Fibroblast of skin of right quadriceps (primary cell): ENCODE data around the gene NEUROD6.
A peak's percentile ranks its signal among the peaks of the same experiment; 100 is the strongest.

Source experiments
- DNase-seq: peaks from one replicate; pipeline ENCODE4 v3.0.0-alpha.2; 2013

Gene NEUROD6

DNA sequence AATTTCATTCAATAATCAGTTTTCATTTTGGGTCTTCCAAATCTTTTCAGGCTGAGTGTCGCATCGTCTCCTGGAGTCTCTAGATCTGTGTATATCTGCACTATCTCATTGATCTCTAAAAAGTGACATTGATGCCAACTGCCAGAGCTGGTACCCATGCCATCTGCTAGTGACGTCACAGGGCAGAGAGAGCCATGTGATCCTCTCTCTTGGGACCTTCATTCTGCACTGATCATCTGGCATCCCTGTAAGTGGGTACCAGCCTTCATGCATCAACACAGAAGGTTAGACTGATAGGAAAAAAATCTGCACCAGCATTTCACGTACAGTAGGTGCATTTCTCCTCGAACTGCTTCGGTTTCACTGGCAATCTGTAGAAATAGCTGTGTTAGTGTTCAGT is at the start of gene NEUROD6:
Gene NEUROD6 (minus strand): TSS at position 124 of the 400 bp plus-strand sequence. CDS start 1,458 bp downstream, outside the sequence.
- DNase-seq = no peak

GRCh38 chr7:31384466-31384865 is 43.9 kb upstream of the NEUROD6 start:
- no peak for DNase-seq

DNA sequence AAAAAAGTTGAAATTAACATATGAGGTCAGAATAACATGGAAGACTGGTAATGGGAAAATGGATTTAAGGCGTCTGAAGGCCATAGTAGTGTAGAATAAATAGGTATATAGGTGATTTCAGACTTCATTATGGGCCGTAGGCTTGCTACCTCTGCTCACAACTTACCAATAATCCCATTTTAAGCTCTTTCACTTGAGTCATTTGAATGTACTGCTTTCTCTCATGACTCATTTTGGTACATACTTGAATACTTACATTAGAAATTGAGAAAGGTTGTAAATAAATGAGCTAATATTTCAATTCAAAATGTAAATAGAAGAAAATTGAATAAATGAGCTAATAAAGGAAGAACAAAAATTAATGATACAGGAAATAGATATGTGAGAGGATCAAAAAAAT is 42.2 kb upstream of the NEUROD6 start:
- DNase-seq = no peak

- peak; percentile 48 for DNase-seq
These were observed 33.1 kb upstream of the NEUROD6 start for GRCh38 chr7:31373337-31374289.

- no peak for DNase-seq
These were observed 31.9 kb upstream of the NEUROD6 start for GRCh38 chr7:31372231-31372959.

DNA sequence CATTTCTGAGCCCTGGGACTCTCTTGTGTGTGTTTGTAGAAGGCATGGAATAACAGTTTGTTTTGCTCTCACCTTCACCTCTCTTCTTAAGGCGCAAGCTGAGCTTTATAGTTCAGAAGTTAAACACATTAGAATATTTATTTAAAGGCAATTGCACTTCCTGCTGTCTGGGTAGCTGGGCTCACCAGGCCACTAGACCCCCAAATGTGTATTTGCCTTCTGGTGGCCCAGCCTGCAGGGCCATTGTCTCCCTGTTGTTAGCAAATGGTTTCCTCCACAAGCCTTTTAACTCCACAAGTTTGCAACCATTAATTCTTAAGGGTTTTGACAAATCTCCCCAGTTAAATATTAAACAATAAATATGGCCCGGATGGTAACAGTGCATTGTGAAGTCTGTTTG is 31.1 kb upstream of the NEUROD6 start:
- no peak for DNase-seq

DNA sequence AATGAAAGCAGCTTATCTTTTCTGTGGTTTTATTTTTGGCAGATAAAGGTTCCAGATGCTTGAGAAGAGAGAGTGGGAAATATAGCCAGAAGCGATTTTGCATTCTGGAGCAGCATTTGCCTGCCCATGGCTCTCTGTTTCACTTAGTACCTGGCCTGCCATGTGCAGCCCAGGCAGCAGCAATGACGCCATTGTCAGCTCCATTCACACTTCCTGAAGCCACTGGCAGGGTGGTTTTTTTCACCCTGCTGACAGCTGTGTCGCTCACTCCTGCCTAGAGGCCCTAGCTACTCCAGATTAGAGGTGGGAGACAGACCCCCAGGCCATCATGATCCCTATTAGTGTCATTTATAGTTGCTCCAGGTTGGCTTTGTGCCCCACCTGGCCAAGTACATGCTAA is 30.1 kb upstream of the NEUROD6 start:
- no peak for DNase-seq

GRCh38 chr7:31368620-31369019 is 28.1 kb upstream of the NEUROD6 start:
- no peak for DNase-seq

DNA sequence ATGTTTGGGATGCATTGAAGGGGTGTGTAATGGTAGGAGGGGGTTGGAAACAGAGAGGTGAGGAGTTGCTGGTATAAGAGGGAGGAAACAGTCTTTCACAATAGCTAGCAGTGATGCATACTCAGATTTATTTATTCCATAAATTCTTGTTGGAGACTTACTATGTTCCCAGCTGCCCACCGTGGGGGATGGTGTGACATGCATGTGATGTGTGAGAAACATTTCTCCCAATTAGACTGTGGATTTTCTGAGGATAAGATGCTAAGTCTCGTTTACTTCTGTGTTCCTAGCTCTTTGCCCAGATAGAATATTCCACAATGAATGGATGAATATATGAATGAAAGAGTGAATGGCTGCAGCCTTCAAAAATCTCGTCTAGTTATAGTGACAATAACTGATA is 23.0 kb upstream of the NEUROD6 start:
- DNase-seq = no peak

DNA sequence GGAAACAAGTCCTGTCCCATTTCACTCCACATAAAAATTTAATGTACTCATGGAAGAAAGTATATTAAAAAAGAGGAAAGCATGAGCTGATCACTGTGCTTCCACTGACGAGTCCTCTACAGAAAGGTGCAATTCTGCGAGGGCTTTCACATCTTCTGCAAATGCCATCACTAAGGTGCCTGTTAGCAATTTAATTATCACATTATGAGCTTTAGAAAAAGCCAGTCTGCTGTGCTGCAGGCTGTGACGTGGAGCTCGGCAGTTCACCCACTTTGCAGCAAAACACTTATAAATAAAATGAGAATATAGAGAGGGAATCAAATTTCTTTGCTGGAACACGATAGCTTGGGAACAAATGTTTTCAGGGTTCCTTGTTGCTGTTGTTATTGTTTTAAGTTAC is 22.5 kb upstream of the NEUROD6 start:
- no peak for DNase-seq

- DNase-seq = no peak
These were observed 21.9 kb upstream of the NEUROD6 start for GRCh38 chr7:31362401-31362800.

GRCh38 chr7:31358467-31358866 is 17.9 kb upstream of the NEUROD6 start:
- DNase-seq = no peak

DNA sequence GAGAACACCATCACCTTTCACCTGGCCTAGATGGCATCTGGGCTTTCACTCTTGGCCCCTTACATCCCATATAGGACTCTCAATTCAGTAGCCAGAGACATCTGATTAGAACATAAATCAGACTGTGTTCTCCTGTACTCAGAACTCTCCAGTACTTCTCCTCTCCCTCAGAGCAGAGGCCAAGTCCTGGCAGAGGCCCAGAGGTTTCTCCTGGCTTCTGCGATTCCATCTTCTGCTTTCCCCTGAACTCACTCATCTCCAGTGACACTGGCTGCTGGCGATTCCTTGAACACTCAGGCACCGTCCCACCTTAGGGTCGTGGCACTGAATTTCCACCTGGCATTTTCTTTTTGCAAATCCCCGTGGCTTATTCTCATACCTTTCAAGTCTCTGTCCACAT is 4.9 kb upstream of the NEUROD6 start:
- no peak for DNase-seq

GRCh38 chr7:31343516-31344305 is 3.2 kb upstream of the NEUROD6 start:
- no peak for DNase-seq

DNA sequence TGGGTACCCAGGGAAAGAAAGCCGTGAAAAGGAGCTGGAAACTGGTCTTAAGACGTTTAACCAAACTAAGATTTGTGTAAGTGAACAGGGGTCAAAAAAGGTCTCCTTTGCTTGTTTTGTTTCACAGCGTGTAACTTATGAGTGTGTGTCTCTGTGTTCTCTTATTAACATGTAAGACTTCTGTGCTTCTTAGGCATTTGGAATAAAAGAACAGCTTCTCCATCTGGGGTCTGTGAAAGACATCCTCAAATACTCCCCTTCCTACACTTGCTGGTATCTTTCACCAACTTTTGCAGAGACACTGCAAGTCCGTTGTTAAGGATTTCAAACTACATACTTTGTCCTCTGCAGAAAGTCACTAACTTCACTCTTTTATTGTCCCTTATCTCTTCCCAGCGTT is 615 bp upstream of the NEUROD6 start:
- no peak for DNase-seq

DNA sequence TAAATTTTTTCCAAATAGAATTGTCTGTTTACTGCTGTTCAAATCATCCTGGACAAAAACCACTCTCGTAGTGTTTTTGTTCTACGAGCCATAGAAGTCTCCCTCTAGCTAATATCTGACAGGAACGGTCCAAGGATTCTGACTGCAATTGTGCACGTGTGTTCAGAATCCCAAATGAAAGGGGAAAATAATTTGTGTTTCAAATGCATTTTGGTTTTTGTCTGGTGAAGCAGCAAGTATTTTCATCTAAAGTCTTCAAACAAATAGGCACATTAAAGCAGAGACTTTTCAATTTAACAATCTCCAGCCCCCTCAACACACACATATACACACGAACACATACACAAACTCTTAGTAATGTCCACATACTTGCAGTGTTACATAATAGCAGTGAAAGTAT is 475 bp downstream of the NEUROD6 start:
- DNase-seq = no peak

- no peak for DNase-seq
These were observed 1.8 kb downstream of the NEUROD6 start for GRCh38 chr7:31338706-31339105.

DNA sequence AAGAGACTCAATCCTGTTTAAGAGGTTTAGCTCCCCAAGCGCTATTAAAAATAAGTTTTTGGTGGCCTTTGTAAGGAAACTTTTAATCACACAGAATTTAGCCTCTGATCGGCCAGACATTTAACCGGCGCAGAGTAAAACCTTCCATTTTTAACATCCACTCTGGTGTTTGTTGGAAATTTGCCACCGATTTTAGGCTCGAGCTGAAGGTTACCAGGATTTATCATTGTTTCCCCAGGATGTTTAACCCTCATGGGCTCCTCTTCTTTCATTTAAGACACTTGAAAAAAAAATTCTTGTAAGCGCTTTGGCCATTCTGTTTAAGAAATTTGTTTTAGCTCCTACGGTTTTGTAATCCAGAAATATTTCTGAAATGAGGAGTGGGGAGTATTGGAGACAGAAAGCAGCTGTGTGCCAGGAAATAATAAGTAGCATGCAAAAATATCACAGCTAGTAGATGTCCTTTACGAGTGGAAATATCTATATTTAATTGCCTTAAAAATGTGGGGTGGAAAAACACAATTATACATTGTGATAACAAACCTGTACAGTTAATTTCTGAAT is 3.4 kb downstream of the NEUROD6 start:
- no peak for DNase-seq

DNA sequence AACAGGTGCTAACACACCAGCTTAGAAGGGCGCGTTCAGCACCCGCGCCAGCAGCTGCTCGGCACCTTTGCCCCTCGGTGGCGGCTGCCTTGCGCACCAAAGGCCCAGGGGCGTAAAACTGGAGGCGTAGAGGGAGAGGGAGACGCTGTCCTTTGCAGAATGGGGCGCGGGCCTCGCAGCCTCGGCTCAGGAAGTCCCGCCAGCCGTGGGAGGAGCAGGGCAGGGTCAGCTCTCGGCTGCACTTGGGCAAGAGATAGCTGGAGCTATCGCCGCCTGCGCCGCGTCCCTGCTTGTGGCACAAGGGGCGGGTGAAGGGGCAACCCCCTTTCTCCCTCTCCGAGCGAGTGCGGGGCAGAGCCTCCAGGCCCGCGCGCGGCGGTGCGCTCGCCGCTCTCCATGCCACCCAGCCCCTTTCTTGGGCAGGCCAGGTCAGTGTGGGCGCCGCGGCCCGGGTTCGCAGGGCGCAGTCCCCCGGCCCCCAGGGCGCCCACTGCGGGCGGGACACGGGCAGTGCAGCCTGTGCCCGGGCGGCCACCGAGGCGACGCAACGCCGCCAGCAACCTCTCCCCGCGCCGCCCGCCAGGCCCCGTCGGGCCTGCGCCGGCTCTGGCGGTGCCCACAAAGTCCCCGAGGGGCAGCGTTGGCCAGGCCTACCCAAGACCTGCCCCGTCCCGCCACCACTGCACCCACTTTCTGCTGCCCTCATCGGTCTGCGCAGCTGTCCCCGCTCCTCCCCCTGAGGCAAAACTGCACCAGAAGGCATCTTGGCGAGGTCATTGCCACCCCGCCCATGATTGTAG is 4.1 kb downstream of the NEUROD6 start:
- no peak for DNase-seq

DNA sequence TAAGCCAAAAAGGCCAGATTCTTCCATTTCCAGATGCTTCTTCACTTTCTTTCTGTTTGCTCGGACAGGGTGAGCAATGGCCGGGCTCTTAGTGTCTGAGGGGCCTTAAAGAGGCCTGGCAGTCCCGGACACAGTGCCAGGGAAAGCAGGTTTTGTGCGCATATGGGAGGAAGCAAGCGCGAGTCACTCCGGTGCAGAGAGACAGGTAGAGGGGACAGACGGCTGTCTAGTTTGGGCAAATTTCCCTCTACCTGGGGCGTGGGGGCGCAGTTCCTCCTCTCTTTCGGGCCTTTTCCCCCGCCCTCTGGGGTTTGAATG is 4.7 kb downstream of the NEUROD6 start:
- no peak for DNase-seq

- DNase-seq = no peak
These were observed 5.2 kb downstream of the NEUROD6 start for GRCh38 chr7:31335161-31335856.

DNA sequence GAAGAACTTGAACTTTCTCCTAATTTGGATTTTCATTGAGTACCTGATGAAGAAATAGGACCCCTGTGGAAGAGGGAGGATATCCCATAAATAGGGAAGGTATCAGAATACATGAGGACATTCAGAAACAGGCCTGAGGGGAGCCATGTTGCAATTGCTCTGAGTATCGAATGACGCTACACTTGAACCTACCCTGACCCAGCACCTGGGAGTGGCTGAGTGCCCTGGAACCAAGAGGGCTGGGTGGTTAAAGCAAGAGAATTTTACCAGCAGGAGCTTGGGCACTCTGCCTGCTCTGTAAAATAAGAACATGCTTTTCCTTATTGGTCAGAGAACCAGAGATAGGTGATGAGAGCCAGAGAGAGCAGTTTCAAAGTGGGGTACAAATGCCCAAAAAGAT is 7.2 kb downstream of the NEUROD6 start:
- no peak for DNase-seq
